ENCODE measurements around the gene TRIM24. TPM values are rescaled to one million over a fixed set of nuclear protein-coding genes. Genes with fewer than 3 reads are reported as not detected.
A peak's percentile ranks its signal among the peaks of the same experiment; 100 is the strongest.

Gene TRIM24
- total RNA-seq, 1 donor from 2014 or later, result 116 TPM

DNA sequence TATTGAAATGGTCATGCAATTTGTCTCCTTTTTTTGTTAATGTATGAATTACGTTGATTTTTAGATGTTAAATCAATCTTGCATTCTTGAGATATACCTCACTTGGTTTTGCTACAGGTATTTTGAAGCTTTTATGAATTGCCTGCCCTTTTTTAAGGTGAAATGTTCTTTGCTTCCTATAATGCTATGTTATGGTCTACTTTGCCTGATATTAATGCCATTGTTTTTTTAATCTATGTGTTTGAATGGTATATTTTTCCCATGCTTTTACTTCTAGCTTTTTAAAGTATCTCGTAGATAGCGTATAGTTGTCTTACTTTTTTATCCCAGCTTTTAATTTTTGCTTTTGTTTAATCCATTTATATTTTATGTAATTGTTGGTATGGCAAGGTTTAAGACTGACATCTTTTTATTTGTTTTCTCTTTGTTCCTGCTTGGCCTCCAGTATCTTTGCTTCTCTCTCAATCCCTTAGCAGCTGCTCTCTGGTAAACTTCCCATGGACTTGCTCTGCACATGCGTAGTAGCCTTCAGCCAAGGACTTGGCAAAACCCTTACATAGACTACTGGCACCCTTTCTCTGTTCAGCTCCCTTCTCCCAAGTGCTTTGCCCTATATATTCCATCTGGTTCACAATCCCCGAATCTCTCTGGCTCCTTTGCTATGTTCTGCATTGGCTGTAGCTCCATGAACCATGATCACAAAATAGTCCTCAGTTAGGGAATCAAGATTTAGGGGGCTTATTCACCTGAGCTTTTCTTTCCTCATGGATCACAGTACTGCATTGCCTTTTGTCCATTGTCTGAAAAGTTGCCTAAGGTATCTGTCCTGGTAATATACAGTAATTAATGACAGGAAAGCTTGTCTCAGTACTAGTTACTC is 8.4 kb downstream of the TRIM24 start:
- H3K4me1 Mint-ChIP-seq, result peaks cover 1% of the 10 kb centered on the region

DNA sequence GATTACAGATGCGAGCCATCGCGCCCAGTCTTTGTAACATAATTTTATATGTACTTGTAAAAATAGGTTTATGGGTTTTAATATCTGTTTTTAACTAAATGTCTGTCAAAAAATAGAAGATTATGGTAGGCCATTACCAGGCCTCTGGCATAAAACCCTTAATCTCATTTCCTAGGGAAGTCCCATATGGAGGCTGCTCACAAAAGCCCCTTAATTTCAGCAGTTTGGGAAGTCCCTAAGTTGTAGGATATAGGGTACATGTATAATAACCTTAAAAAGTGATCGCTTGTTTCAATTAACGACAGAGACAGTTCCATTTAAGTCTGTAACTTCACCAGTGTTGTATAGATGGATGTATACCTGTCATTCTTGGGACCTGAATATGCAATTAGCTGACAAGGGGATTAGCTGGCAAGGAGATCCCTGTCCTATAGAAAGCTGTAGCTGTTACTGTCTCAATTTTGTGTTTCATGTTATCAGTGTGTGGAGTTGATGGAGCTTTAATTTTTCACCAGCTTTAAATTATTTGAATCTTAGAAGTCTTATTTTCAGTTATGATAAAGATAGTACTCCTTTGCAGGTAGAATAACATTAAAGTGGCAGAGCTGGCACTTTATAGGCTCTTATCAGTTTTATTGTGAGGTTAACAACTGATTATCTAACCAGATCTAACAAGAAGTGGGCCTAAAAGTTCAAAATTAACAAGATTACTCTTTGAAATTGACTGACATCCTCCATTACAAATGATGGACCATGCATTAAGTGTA is 10.5 kb downstream of the TRIM24 start:
- TF ChIP-seq EZH2 (IDR thresholded peaks at IDR 0.05) (no peak), EZH2phosphoT487 (IDR thresholded peaks at IDR 0.05) (no peak)
- TF ChIP-seq, protein P1, sequence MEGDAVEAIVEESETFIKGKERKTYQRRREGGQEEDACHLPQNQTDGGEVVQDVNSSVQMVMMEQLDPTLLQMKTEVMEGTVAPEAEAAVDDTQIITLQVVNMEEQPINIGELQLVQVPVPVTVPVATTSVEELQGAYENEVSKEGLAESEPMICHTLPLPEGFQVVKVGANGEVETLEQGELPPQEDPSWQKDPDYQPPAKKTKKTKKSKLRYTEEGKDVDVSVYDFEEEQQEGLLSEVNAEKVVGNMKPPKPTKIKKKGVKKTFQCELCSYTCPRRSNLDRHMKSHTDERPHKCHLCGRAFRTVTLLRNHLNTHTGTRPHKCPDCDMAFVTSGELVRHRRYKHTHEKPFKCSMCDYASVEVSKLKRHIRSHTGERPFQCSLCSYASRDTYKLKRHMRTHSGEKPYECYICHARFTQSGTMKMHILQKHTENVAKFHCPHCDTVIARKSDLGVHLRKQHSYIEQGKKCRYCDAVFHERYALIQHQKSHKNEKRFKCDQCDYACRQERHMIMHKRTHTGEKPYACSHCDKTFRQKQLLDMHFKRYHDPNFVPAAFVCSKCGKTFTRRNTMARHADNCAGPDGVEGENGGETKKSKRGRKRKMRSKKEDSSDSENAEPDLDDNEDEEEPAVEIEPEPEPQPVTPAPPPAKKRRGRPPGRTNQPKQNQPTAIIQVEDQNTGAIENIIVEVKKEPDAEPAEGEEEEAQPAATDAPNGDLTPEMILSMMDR (IDR thresholded peaks at IDR 0.05), result no peak
- no peak overlapping the region for H3K27ac ChIP-seq
- no peak overlapping the region for H2AFZ ChIP-seq (replicated peaks)
- H3K4me2 ChIP-seq, result no peak overlapping the region
- Mint-ChIP-seq H3K27ac (no peak overlapping the region), H3K9me3 (peaks cover 78% of the 10 kb centered on the region), H3K4me3 (no peak overlapping the region), H3K27me3 (ENCODE audit: insufficient read depth, low read depth) (peaks cover 14% of the 10 kb centered on the region), H3K36me3 (peaks cover 72% of the 10 kb centered on the region), H3K4me1 (no peaks in the 10 kb centered on the region)
- H3F3A ChIP-seq (ENCODE audit: low read depth), result peaks cover 37% of the 10 kb centered on the region
- no peak overlapping the region for H3K9ac ChIP-seq
- no peaks in the 10 kb centered on the region for H3K36me3 ChIP-seq
- H3K9me3 ChIP-seq (ENCODE audit: low read depth), result no peaks in the 10 kb centered on the region
- peaks cover 100% of the 10 kb centered on the region for H4K20me1 ChIP-seq (ENCODE audit: low read depth)
- H3K4me1 ChIP-seq, result peaks cover 18% of the 10 kb centered on the region
- H3K4me3 ChIP-seq, result no peak overlapping the region
- peaks cover 100% of the 10 kb centered on the region for H3K79me2 ChIP-seq (ENCODE audit: low read depth)
- H3K27me3 ChIP-seq, result no peaks in the 10 kb centered on the region
- no peak for DNase-seq (ENCODE audit: low spot score)

More for the DNA sequence above, 8.4 kb downstream of the TRIM24 start:
- peaks cover 12% of the 10 kb centered on the region for H3K27me3 Mint-ChIP-seq (ENCODE audit: insufficient read depth, low read depth)
- H3F3A ChIP-seq (ENCODE audit: low read depth), result peaks cover 30% of the 10 kb centered on the region
- H3K9ac ChIP-seq, result no peak overlapping the region
- H3K79me2 ChIP-seq (ENCODE audit: low read depth), result peaks cover 100% of the 10 kb centered on the region
- H4K20me1 ChIP-seq (ENCODE audit: low read depth), result peaks cover 100% of the 10 kb centered on the region
- no peaks in the 10 kb centered on the region for H3K9me3 ChIP-seq (ENCODE audit: low read depth)
- H3K36me3 ChIP-seq, result peaks cover 8% of the 10 kb centered on the region
- TF ChIP-seq EZH2phosphoT487 (IDR thresholded peaks at IDR 0.05), result no peak
- no peak for TF ChIP-seq EZH2 (IDR thresholded peaks at IDR 0.05)
- TF ChIP-seq, protein P1 (IDR thresholded peaks at IDR 0.05), result no peak
- no peak overlapping the region for H3K27ac Mint-ChIP-seq
- H3K4me3 Mint-ChIP-seq, result no peak overlapping the region
- H3K27me3 ChIP-seq, result no peaks in the 10 kb centered on the region
- no peak for DNase-seq (ENCODE audit: low spot score)
- peak overlapping the region; percentile 22 for H3K27ac ChIP-seq
- H3K4me3 ChIP-seq, result peak overlapping the region; percentile 2
- H3K9me3 Mint-ChIP-seq, result peaks cover 76% of the 10 kb centered on the region
- H3K36me3 Mint-ChIP-seq, result peaks cover 75% of the 10 kb centered on the region
- H3K4me1 ChIP-seq, result peaks cover 36% of the 10 kb centered on the region
- peak overlapping the region; percentile 5 for H3K4me2 ChIP-seq
- no peak overlapping the region for H2AFZ ChIP-seq (replicated peaks)

DNA sequence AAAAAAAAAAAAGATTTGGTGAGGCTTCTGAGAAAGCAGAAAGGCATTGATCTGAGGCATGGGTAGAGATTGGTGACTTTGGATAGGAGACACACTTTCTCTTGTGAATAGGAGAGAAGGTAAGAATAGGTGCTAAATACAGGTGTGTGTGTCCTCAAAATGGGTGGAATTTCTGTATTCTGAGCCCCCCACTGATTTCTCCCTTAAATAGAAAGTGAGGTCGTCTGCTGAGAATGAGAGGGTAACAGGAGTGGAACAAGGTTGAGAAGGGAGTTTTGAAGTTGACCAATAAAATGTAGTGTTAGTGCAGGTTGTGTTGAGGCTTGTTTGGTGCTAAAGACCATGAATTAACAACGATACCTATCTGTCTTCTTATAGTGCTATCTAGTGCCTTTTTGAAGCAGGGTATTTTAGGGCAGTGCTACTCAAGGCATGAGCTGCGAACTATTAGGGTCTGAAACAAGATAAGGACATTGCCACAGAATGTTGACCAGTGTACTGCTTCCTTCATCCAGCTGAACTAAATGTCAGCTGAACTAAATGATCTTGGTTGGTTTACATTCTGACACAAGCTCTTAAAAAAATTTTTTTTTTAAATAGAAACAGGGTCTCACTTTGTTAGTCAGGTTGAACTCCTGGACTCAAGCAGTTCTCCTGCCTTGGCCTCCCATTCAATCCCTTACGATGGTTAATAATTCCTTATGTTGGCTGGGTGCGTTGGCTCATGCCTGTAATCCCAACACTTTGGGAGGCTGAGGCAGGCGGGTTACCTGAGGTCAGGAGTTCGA is 12.4 kb downstream of the TRIM24 start:
- peaks cover 11% of the 10 kb centered on the region for H3K27me3 Mint-ChIP-seq (ENCODE audit: insufficient read depth, low read depth)
- no peak for DNase-seq (ENCODE audit: low spot score)
- H3K27me3 ChIP-seq, result no peaks in the 10 kb centered on the region
- no peak overlapping the region for H3K9ac ChIP-seq
- no peak overlapping the region for H3K4me2 ChIP-seq
- H3K27ac ChIP-seq, result peak overlapping the region; percentile 17
- no peaks in the 10 kb centered on the region for H3K4me1 Mint-ChIP-seq
- peaks cover 20% of the 10 kb centered on the region for H3K4me1 ChIP-seq
- H3K36me3 Mint-ChIP-seq, result peaks cover 68% of the 10 kb centered on the region
- TF ChIP-seq, protein P1 (IDR thresholded peaks at IDR 0.05), result no peak
- TF ChIP-seq EZH2 (IDR thresholded peaks at IDR 0.05), result no peak
- no peak for TF ChIP-seq EZH2phosphoT487 (IDR thresholded peaks at IDR 0.05)
- H3K4me3 ChIP-seq, result no peak overlapping the region
- peaks cover 100% of the 10 kb centered on the region for H3K79me2 ChIP-seq (ENCODE audit: low read depth)
- H3K9me3 ChIP-seq (ENCODE audit: low read depth), result no peaks in the 10 kb centered on the region
- peaks cover 40% of the 10 kb centered on the region for H3F3A ChIP-seq (ENCODE audit: low read depth)
- peaks cover 78% of the 10 kb centered on the region for H3K9me3 Mint-ChIP-seq
- peaks cover 100% of the 10 kb centered on the region for H4K20me1 ChIP-seq (ENCODE audit: low read depth)
- H2AFZ ChIP-seq (replicated peaks), result no peak overlapping the region
- no peaks in the 10 kb centered on the region for H3K36me3 ChIP-seq
- H3K27ac Mint-ChIP-seq, result no peak overlapping the region
- no peak overlapping the region for H3K4me3 Mint-ChIP-seq

Measured in neural progenitor cell (in vitro differentiated cells).